Measurements from ENCODE around the gene FSTL4. TPM values are rescaled to one million over a fixed set of nuclear protein-coding genes. Genes with fewer than 3 reads are reported as not detected.

FSTL4 gene
- total and polyA plus RNA-seq, 2 of the 13 experiments (the other 11 are each of a cell fraction or from before 2014, with no cell fraction given): 2.1 to 3.0 TPM

GRCh38 chr5:133420440-133421301 is 191.7 kb downstream of the FSTL4 start:
- TF ChIP-seq MYNN (CRISPR knock-in tag; IDR thresholded peaks at IDR 0.05; ENCODE audit: low read depth): no peak
- Histone ChIP-seq H4K20me1 (ENCODE audit: insufficient read depth, low read length) (no peaks in the 10 kb centered on the region), H3K4me2 (ENCODE audit: low read depth, low read length) (no peak overlapping the region), H3K27ac (ENCODE audit: extremely low read length, insufficient read depth, low read length) (no peak overlapping the region), H3K4me3 (replicated peaks in 1 of 3; ENCODE audit: insufficient read depth in 1 of 3, low read depth in 2 of 3, low read length in 3 of 3) (no peak overlapping the region), H2AFZ (ENCODE audit: low read length) (no peak overlapping the region), H3K9me3 (ENCODE audit: low read length) (no peaks in the 10 kb centered on the region), H3K9ac (ENCODE audit: insufficient read depth, low read depth, low read length) (no peak overlapping the region), H3K4me1 (ENCODE audit: insufficient read depth, low read length) (peaks cover 9% of the 10 kb centered on the region; the same call in 1 of the 2 replicates), H3K36me3 (replicated peaks in 1 of 2; ENCODE audit: control insufficient read depth in 1 of 2, insufficient read depth in 2 of 2, low read length in 2 of 2) (no peaks in the 10 kb centered on the region), H3K79me2 (ENCODE audit: insufficient read depth, low read length) (no peaks in the 10 kb centered on the region), H3K27me3 (ENCODE audit: control insufficient read depth in 1 of 2, insufficient read depth in 2 of 2, low read length in 2 of 2) (peaks cover 0 to 30% of the 10 kb centered on the region in 2 experiments; a peak in 3 of 5 replicates)
- FAIRE-seq (no peak), DNase-seq (ENCODE audit: low spot score) (no peak), ATAC-seq (no peak)
- ChIA-PET CTCF (ENCODE audit: low intra/inter-chr PET ratio, low total read pairs) (no interaction called here), POLR2A (no interaction called here)
- no CpG with 5 or more reads among the region's 5 CpGs for whole genome bisulfite sequencing (ENCODE audit: low lambda C conversion rate)
- in situ Hi-C loops (cut with HindIII; ENCODE audit: extremely low pct_ligation_motif_present, low pct_unique_long_range_greater_than_20kb) (loop anchor here (10.0 kb wide), 1 partner anchor 524 kb away; no protein-coding TSS in a partner anchor), intact Hi-C loops (cut with micrococcal nuclease; ENCODE audit: unreplicated experiment) (no loop called here)
- BruUV-seq (replicated peaks): no TSS peak

GRCh38 chr5:133415906-133416305 is 196.4 kb downstream of the FSTL4 start:
- in situ Hi-C loops (cut with HindIII; ENCODE audit: extremely low pct_ligation_motif_present, low pct_unique_long_range_greater_than_20kb): no loop called here
- DNase-seq (ENCODE audit: low spot score) (no peak), ATAC-seq (no peak), FAIRE-seq (no peak)
- intact Hi-C loops (cut with micrococcal nuclease; ENCODE audit: unreplicated experiment): no loop called here
- no TSS peak for BruUV-seq (replicated peaks)
- H4K20me1 ChIP-seq (ENCODE audit: insufficient read depth, low read length): no peaks in the 10 kb centered on the region
- no peaks in the 10 kb centered on the region for H3K79me2 ChIP-seq (ENCODE audit: insufficient read depth, low read length)
- H3K4me2 ChIP-seq (ENCODE audit: low read depth, low read length): no peak overlapping the region
- WGBS (ENCODE audit: low lambda C conversion rate): 50% methylated on average over 5 of the region's 5 CpGs
- POLR2A ChIA-PET: no interaction called here
- CTCF ChIA-PET (ENCODE audit: low intra/inter-chr PET ratio, low total read pairs): no interaction called here
- no peaks in the 10 kb centered on the region for H3K9me3 ChIP-seq (ENCODE audit: low read length)
- no peaks in the 10 kb centered on the region for H3K36me3 ChIP-seq (replicated peaks in 1 of 2; ENCODE audit: control insufficient read depth in 1 of 2, insufficient read depth in 2 of 2, low read length in 2 of 2)
- H3K9ac ChIP-seq (ENCODE audit: insufficient read depth, low read depth, low read length): no peak overlapping the region
- no peak overlapping the region for H3K4me3 ChIP-seq (replicated peaks in 1 of 3; ENCODE audit: insufficient read depth in 1 of 3, low read depth in 2 of 3, low read length in 3 of 3)
- no peak overlapping the region for H2AFZ ChIP-seq (ENCODE audit: low read length)
- peaks cover 0 to 6% of the 10 kb centered on the region in 2 experiments; a peak in 2 of 5 replicates for H3K27me3 ChIP-seq (ENCODE audit: control insufficient read depth in 1 of 2, insufficient read depth in 2 of 2, low read length in 2 of 2)
- H3K4me1 ChIP-seq (ENCODE audit: insufficient read depth, low read length): no peaks in the 10 kb centered on the region
- no peak overlapping the region for H3K27ac ChIP-seq (ENCODE audit: extremely low read length, insufficient read depth, low read length)
- TF ChIP-seq RBAK (CRISPR knock-in tag; IDR thresholded peaks at IDR 0.05) (no peak), ZNF501 (CRISPR knock-in tag; IDR thresholded peaks at IDR 0.05) (no peak), GPN1 (CRISPR knock-in tag; IDR thresholded peaks at IDR 0.05; ENCODE audit: borderline replicate concordance) (no peak), NR2F1 (CRISPR knock-in tag; IDR thresholded peaks at IDR 0.05) (no peak), ZNF704 (CRISPR knock-in tag; IDR thresholded peaks at IDR 0.05; ENCODE audit: borderline replicate concordance) (no peak), EHMT2 (IDR thresholded peaks at IDR 0.05; ENCODE audit: borderline replicate concordance, low read depth, low read length) (no peak)
- TF ChIP-seq, protein P1, sequence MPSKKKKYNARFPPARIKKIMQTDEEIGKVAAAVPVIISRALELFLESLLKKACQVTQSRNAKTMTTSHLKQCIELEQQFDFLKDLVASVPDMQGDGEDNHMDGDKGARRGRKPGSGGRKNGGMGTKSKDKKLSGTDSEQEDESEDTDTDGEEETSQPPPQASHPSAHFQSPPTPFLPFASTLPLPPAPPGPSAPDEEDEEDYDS (CRISPR knock-in tag; IDR thresholded peaks at IDR 0.05): no peak
- TF ChIP-seq, protein P2, sequence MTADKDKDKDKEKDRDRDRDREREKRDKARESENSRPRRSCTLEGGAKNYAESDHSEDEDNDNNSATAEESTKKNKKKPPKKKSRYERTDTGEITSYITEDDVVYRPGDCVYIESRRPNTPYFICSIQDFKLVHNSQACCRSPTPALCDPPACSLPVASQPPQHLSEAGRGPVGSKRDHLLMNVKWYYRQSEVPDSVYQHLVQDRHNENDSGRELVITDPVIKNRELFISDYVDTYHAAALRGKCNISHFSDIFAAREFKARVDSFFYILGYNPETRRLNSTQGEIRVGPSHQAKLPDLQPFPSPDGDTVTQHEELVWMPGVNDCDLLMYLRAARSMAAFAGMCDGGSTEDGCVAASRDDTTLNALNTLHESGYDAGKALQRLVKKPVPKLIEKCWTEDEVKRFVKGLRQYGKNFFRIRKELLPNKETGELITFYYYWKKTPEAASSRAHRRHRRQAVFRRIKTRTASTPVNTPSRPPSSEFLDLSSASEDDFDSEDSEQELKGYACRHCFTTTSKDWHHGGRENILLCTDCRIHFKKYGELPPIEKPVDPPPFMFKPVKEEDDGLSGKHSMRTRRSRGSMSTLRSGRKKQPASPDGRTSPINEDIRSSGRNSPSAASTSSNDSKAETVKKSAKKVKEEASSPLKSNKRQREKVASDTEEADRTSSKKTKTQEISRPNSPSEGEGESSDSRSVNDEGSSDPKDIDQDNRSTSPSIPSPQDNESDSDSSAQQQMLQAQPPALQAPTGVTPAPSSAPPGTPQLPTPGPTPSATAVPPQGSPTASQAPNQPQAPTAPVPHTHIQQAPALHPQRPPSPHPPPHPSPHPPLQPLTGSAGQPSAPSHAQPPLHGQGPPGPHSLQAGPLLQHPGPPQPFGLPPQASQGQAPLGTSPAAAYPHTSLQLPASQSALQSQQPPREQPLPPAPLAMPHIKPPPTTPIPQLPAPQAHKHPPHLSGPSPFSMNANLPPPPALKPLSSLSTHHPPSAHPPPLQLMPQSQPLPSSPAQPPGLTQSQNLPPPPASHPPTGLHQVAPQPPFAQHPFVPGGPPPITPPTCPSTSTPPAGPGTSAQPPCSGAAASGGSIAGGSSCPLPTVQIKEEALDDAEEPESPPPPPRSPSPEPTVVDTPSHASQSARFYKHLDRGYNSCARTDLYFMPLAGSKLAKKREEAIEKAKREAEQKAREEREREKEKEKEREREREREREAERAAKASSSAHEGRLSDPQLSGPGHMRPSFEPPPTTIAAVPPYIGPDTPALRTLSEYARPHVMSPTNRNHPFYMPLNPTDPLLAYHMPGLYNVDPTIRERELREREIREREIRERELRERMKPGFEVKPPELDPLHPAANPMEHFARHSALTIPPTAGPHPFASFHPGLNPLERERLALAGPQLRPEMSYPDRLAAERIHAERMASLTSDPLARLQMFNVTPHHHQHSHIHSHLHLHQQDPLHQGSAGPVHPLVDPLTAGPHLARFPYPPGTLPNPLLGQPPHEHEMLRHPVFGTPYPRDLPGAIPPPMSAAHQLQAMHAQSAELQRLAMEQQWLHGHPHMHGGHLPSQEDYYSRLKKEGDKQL (CRISPR knock-in tag; IDR thresholded peaks at IDR 0.05; ENCODE audit: low read depth): no peak

Measured in HepG2 (cell line).